GM21360 (cell line): ENCODE measurements around the gene ATP6AP2.
"Not testable (repeated sequence)": the region's sequence is repeated elsewhere in the genome, so short reads cannot be mapped to it uniquely, and the experiment has no call there.

Experiments used
- ATAC-seq: cut with Tn5 transposase; IDR thresholded peaks from one replicate; pipeline ENCODE4 v1.9.1; 2021; ENCODE audit warnings: mild to moderate bottlenecking, moderate library complexity; ENCODE audit not compliant: unreplicated experiment

The ATP6AP2 gene

GRCh38 chrX:40575411-40575810, 5.4 kb upstream of the ATP6AP2 start:
- not testable (repeated sequence) for ATAC-seq

- ATAC-seq = no peak
Observed at GRCh38 chrX:40576291-40576690, 4.5 kb upstream of the ATP6AP2 start.

GRCh38 chrX:40578039-40578695, 2.6 kb upstream of the ATP6AP2 start:
- ATAC-seq = no peak

- no peak for ATAC-seq
Observed at GRCh38 chrX:40579141-40579540, 1.6 kb upstream of the ATP6AP2 start.

GRCh38 chrX:40579900-40580536, 752 bp upstream of the ATP6AP2 start:
- ATAC-seq = no peak

GRCh38 chrX:40581336-40581920, 658 bp downstream of the ATP6AP2 start:
- no peak for ATAC-seq

GRCh38 chrX:40582178-40582577, 1.4 kb downstream of the ATP6AP2 start:
- ATAC-seq = not testable (repeated sequence)

- ATAC-seq = no peak
Observed at GRCh38 chrX:40582811-40583210, 2.0 kb downstream of the ATP6AP2 start.

GRCh38 chrX:40587623-40588022, 6.9 kb downstream of the ATP6AP2 start:
- not testable (repeated sequence) for ATAC-seq

GRCh38 chrX:40589616-40590321, 9.0 kb downstream of the ATP6AP2 start:
- not testable (repeated sequence) for ATAC-seq

GRCh38 chrX:40603446-40603845, 22.7 kb downstream of the ATP6AP2 start:
- no peak for ATAC-seq

- no peak for ATAC-seq
Observed at GRCh38 chrX:40607381-40607780, 26.6 kb downstream of the ATP6AP2 start.

GRCh38 chrX:40612511-40612910, 31.7 kb downstream of the ATP6AP2 start:
- no peak for ATAC-seq

- ATAC-seq = no peak
Observed at GRCh38 chrX:40615976-40616375, 35.2 kb downstream of the ATP6AP2 start.

GRCh38 chrX:40617566-40617965, 36.8 kb downstream of the ATP6AP2 start:
- ATAC-seq = no peak

GRCh38 chrX:40622479-40623138, 41.8 kb downstream of the ATP6AP2 start:
- ATAC-seq = no peak

GRCh38 chrX:40623139-40623536, 42.4 kb downstream of the ATP6AP2 start, which contains the start of gene MPC1L:
Gene MPC1L (plus strand): TSS chrX:40623428. CDS start chrX:40623566, 138 bp downstream.
- ATAC-seq = no peak

- no peak for ATAC-seq
Observed at GRCh38 chrX:40623665-40624064, 42.9 kb downstream of the ATP6AP2 start.

- ATAC-seq = no peak
Observed at GRCh38 chrX:40625294-40625693, 44.5 kb downstream of the ATP6AP2 start.

GRCh38 chrX:40628506-40628905, 47.7 kb downstream of the ATP6AP2 start:
- no peak for ATAC-seq

- ATAC-seq = no peak
Observed at GRCh38 chrX:40632199-40632598, 51.4 kb downstream of the ATP6AP2 start.
